ENCODE data around the gene DENND1A. TPM values are rescaled to one million over a fixed set of nuclear protein-coding genes. Genes with fewer than 3 reads are reported as not detected.
"Not testable (repeated sequence)": the region's sequence is repeated elsewhere in the genome, so short reads cannot be mapped to it uniquely, and the experiment has no call there.

The DENND1A gene
- total RNA-seq, 1 donor from 2014 or later, result 25.2 TPM

DNA sequence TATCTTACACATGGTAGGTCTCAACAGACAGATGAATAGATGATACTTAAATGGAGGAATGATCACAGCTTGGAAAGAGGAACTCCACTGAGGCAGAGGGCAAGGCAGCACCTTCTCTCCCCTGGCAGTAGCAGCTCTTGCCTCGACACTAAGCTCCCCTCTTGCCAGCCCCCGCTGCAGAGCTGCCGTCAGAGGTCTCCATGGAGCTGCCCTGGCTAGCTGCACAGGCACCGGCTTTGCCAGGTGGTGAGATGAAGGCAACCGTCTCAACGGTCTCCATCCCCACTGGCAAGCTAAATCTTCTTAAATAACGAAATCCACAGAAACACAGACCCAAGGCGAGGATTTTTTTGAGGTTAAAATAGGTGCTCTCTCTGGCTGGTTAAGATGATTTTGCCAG is 492.7 kb downstream of the DENND1A start:
- H3K27me3 Mint-ChIP-seq, result no peaks in the 10 kb centered on the region
- H3K27ac Mint-ChIP-seq, result no peak overlapping the region
- DNase-seq (no peak), ATAC-seq (ENCODE audit: low read depth) (no peak)
- ChIA-PET CTCF (no interaction called here), POLR2A (interaction anchor here (0.5 kb wide), 1 partner anchor 17 kb away, joined by 3 read pairs; no protein-coding TSS in a partner anchor)
- H3K9me3 Mint-ChIP-seq, result no peaks in the 10 kb centered on the region
- H3K4me3 Mint-ChIP-seq, result no peak overlapping the region
- no peaks in the 10 kb centered on the region for H3K4me1 Mint-ChIP-seq
- TF ChIP-seq, protein P1, sequence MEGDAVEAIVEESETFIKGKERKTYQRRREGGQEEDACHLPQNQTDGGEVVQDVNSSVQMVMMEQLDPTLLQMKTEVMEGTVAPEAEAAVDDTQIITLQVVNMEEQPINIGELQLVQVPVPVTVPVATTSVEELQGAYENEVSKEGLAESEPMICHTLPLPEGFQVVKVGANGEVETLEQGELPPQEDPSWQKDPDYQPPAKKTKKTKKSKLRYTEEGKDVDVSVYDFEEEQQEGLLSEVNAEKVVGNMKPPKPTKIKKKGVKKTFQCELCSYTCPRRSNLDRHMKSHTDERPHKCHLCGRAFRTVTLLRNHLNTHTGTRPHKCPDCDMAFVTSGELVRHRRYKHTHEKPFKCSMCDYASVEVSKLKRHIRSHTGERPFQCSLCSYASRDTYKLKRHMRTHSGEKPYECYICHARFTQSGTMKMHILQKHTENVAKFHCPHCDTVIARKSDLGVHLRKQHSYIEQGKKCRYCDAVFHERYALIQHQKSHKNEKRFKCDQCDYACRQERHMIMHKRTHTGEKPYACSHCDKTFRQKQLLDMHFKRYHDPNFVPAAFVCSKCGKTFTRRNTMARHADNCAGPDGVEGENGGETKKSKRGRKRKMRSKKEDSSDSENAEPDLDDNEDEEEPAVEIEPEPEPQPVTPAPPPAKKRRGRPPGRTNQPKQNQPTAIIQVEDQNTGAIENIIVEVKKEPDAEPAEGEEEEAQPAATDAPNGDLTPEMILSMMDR (IDR thresholded peaks at IDR 0.05), result no peak
- intact Hi-C loops (cut with micrococcal nuclease), result no loop called here
- peaks cover 65% of the 10 kb centered on the region for H3K36me3 Mint-ChIP-seq (ENCODE audit: low read depth)

DNA sequence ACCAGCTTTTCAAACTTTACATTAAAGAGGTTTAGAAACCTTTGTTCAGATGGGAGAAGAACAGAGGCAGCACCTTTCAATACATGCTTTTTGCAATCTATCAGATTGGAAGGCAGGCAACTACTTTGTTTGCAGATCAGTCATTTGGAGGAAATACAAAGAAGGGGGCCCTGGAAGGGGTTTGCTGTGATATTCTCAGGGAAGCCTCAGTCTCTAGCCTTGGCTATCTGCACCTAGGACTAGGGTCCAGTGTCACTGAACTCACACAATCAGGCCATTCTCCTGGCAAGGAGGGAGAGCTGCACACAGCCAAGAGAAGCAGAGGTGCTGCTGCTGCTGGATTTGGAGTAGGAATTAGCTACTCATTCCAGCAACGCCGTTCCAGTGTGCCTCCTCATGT is 494.5 kb downstream of the DENND1A start:
- Mint-ChIP-seq H3K27me3 (no peaks in the 10 kb centered on the region), H3K27ac (no peak overlapping the region), H3K4me1 (no peaks in the 10 kb centered on the region), H3K4me3 (no peak overlapping the region), H3K9me3 (no peaks in the 10 kb centered on the region), H3K36me3 (ENCODE audit: low read depth) (peaks cover 70% of the 10 kb centered on the region)
- POLR2A ChIA-PET, result no interaction called here
- intact Hi-C loops (cut with micrococcal nuclease), result no loop called here
- no peak for ATAC-seq (ENCODE audit: low read depth)
- no peak for DNase-seq
- TF ChIP-seq, protein P1 (IDR thresholded peaks at IDR 0.05), result no peak
- CTCF ChIA-PET, result no interaction called here

DNA sequence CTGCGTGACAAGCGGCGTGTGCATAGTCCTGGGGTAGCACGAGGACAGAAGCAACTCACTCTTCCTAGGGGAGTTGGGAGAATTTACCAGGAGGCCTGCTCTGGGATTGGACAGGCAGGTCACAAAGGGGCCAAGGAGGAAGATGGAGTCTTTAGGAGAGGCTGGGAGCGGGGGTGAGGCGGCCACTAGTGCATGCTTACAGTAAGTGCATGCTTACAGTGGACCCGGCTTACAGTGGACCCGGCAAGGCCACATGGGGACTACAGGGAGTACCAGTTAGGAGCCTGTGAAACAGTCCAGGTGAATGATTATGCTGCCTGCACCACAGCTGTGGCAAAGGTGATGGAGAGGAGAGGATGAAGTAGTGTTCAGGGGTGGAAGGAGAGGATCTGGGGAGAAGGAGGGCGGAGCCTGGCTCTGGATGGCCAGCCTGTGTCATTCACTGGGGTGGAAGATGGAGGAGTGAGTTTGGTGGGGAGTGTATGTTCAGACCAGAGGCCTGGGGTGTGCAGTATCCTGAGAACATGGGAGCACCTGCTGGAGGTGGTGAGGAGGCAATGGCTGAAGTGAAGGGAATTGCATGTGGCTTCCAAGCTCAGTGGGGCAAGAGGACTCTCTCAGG is 495.2 kb downstream of the DENND1A start:
- no peak for ATAC-seq (ENCODE audit: low read depth)
- H3K27me3 Mint-ChIP-seq, result no peaks in the 10 kb centered on the region
- intact Hi-C loops (cut with micrococcal nuclease), result no loop called here
- no peak overlapping the region for H3K4me3 Mint-ChIP-seq
- H3K36me3 Mint-ChIP-seq (ENCODE audit: low read depth), result peaks cover 71% of the 10 kb centered on the region
- no peak for DNase-seq
- H3K27ac Mint-ChIP-seq, result no peak overlapping the region
- no peaks in the 10 kb centered on the region for H3K9me3 Mint-ChIP-seq
- H3K4me1 Mint-ChIP-seq, result no peaks in the 10 kb centered on the region
- ChIA-PET POLR2A (no interaction called here), CTCF (no interaction called here)
- TF ChIP-seq, protein P1 (IDR thresholded peaks at IDR 0.05), result no peak

DNA sequence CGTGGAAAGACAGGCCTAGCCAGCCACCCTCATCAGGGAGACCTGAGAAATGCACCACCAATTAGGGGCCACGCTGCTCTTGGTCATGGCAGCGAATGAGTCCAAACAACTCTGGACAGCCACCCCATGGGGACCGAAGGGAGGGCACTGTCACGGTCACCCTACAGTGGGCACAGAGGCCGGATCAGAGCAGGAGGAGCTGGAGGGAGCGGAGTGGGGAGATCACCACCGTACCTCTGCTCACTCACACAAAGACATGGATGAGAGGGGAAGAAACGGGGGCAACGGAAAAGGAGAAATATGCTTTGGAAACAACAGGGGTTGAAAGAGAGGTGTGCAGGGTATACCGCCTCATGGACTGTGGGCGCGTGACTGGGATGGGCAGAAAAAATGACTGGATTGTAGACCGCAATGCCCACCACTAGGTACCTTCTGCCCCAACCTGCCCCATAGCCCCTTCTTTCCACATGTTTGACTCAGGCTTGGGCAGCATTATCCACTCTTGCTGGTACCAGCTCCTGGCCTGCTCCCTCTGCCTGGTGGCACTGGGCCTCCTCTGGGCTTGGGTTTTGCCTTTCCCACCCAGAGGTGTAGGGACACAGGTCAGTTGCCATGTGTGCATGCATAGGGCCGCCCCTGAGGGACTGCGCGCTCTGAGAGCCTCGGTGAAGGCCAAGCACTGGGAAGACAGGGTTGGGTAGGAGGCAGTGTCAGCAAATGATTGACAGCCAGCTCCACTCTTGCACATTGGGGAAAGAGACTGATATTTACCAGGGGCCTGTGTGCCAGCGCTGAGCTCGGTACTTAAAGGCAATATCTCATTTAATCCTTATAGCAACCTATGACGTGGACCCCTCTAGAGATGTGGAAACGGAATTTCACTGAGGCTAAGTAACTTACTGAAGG is 497.3 kb downstream of the DENND1A start:
- ChIA-PET POLR2A (no interaction called here), CTCF (no interaction called here)
- Mint-ChIP-seq H3K36me3 (ENCODE audit: low read depth) (peaks cover 72% of the 10 kb centered on the region), H3K27ac (no peak overlapping the region), H3K4me3 (no peak overlapping the region), H3K4me1 (peaks cover 10% of the 10 kb centered on the region), H3K27me3 (no peaks in the 10 kb centered on the region), H3K9me3 (no peaks in the 10 kb centered on the region)
- intact Hi-C loops (cut with micrococcal nuclease), result no loop called here
- DNase-seq (no peak), ATAC-seq (ENCODE audit: low read depth) (no peak)
- TF ChIP-seq, protein P1 (IDR thresholded peaks at IDR 0.05), result no peak

DNA sequence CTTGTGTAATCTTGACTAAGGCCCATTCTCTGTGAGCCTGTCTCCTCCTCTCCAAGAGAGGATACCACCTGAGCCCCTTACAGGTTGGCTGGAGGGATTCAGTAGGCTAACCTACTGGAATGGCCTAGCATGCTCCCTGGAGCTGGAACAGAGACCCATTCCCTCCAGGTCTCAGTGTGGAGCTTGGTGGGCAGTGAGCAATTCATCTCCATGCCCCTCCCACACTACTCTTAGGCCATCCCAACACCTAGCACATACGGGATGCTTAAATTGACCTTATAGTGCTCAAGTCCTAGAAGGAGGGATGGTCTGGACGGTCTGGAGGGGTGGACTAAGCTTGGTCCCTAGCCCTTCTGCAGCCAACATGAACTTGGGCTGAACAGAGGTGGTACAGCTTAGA is 498.3 kb downstream of the DENND1A start:
- Mint-ChIP-seq H3K27me3 (no peaks in the 10 kb centered on the region), H3K27ac (no peak overlapping the region), H3K36me3 (ENCODE audit: low read depth) (peaks cover 65% of the 10 kb centered on the region), H3K9me3 (no peaks in the 10 kb centered on the region), H3K4me1 (peaks cover 19% of the 10 kb centered on the region), H3K4me3 (no peak overlapping the region)
- ATAC-seq (ENCODE audit: low read depth) (no peak), DNase-seq (no peak)
- CTCF ChIA-PET, result no interaction called here
- POLR2A ChIA-PET, result no interaction called here
- intact Hi-C loops (cut with micrococcal nuclease), result no loop called here
- TF ChIP-seq, protein P1 (IDR thresholded peaks at IDR 0.05), result no peak

DNA sequence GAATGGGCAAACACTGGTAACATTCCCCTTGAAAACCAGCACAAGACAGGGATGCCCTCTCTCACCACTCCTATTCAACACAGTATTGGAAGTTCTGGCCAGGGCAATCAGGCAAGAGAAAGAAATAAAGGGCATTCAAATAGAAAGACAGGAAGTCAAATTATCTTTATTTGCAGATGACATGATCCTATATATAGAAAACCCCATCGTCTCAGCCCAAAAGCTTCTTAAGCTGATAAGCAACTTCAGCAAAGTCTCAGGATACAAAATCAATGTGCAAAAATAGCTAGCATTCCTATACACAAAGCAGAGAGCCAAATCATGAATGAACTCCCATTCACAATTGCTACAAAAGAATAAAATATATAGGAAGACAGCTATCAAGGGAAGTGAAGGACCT is 501.5 kb downstream of the DENND1A start:
- H3K27ac Mint-ChIP-seq; DNase-seq; H3K4me3 Mint-ChIP-seq; H3K9me3 Mint-ChIP-seq; H3K27me3 Mint-ChIP-seq; POLR2A ChIA-PET; intact Hi-C loops (cut with micrococcal nuclease); CTCF ChIA-PET; ATAC-seq (ENCODE audit: low read depth): not testable (repeated sequence)
- H3K36me3 Mint-ChIP-seq (ENCODE audit: low read depth), result peaks cover 54% of the 10 kb centered on the region
- peaks cover 26% of the 10 kb centered on the region for H3K4me1 Mint-ChIP-seq

Measured in activated B cell treated with CpG ODN at 0.5 μM for 24 hours (primary cell).